GM21423 (cell line): Measurements from ENCODE around the gene SYCP2L.
"Not testable (repeated sequence)": the region's sequence is repeated elsewhere in the genome, so short reads cannot be mapped to it uniquely, and the experiment has no call there.

ENCODE experiments used
- ATAC-seq: cut with Tn5 transposase; IDR thresholded peaks from one replicate; pipeline ENCODE4 v1.9.1; 2021; ENCODE audit warnings: mild to moderate bottlenecking, moderate library complexity; ENCODE audit not compliant: unreplicated experiment

SYCP2L gene

DNA sequence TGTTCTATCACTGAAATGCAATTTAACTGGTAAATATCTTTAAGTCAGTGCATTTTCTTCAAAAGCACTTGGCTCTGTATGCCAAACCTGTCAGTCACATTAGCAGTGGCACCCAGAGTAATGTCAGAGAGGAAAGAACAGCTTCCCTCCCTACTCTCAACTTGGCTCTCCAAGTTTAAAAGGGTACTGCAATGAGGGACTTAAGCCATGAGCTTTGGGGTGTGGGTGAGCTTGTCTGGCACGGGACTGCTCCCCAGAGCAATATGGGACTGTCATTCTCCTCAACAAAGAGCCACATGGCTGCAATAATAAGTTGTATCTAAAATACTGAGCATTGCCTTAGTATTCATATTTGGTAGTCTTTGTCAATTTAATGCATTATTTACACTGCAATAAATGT is 9.0 kb upstream of the SYCP2L start:
- no peak for ATAC-seq

DNA sequence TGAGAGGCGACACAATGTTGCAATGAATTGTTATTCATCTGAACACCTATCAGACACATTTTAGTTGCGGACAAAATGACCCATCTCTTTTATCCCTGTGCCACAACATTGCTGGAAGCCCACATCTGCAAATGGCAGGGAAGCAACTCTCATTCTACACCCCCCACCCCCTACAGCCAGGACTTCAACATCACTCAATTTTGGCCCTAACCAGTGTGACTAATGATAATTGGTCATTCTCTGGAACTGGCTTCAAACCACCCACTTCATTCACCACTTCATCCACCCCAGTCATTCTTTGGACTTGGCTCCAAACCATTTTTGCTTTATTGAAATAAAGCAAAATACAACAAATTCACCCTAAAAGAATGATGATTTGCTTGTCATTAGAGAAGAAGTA is 6.5 kb upstream of the SYCP2L start:
- no peak for ATAC-seq

DNA sequence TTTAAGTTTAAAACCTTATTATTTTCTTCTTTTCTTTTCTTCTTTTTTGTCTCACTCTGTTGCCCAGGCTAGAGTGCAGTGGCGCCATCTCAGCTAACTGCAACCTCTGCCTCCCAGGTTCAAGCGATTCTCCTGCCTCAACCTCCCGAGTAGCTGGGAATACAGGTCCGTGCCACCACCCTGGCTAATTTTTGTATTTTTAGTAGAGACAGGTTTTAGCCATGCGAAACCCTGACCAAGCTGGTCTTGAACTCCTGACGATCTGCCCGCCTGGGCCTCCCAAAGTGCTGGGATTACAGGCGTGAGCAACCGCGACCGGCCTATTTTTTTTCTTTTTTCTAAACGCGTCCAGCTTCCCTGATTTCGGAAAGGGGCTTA is 4.6 kb upstream of the SYCP2L start:
- ATAC-seq: not testable (repeated sequence)

GRCh38 chr6:10882657-10883171 is 4.1 kb upstream of the SYCP2L start:
- no peak for ATAC-seq

GRCh38 chr6:10883312-10884244 is 3.3 kb upstream of the SYCP2L start:
- ATAC-seq: no peak

- ATAC-seq: no peak
Observed at GRCh38 chr6:10884245-10884972, 2.4 kb upstream of the SYCP2L start.

GRCh38 chr6:10886365-10886690 is 524 bp upstream of the SYCP2L start:
- not testable (repeated sequence) for ATAC-seq

DNA sequence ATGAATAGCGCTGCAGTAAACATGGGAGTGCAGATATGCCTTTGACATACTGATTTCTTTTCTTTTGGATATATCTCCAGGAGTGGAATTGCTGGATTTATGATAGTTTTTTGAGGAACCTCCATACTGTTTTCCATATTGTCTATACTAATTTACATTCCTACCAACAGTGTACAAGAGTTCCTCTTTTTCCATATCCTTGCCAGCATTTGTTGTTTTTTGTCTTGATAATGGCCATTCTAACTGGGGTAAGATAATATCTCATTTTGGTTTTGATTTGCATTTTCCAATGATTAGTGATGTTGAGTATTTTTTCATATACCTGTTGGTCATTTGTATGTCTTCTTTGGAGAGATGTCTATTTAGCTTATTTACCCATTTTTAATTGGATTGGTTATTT is 3.3 kb downstream of the SYCP2L start:
- ATAC-seq: no peak

- no peak for ATAC-seq
Observed at GRCh38 chr6:10891960-10892359, 5.1 kb downstream of the SYCP2L start.

DNA sequence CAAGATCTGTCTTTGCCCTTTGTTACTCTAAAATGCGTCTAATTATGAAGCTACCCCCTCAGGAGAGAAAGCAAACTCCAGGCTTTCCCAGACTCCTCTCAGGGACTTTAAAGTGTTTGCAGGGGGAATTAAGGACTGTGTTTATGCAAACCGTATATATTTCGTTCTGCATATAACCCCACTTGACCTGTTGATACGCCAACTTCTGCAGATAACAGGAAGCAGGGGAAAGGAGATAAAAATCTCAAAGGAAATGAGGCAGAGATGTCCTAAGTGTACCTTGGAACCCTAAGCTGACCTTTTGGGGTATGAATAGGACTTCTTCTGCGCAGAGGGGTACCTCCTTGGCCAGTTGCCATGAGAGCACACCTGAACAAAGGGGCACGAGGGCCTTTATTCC is 8.1 kb downstream of the SYCP2L start:
- no peak for ATAC-seq

- ATAC-seq: no peak
Observed at GRCh38 chr6:10896691-10897090, 9.8 kb downstream of the SYCP2L start.

DNA sequence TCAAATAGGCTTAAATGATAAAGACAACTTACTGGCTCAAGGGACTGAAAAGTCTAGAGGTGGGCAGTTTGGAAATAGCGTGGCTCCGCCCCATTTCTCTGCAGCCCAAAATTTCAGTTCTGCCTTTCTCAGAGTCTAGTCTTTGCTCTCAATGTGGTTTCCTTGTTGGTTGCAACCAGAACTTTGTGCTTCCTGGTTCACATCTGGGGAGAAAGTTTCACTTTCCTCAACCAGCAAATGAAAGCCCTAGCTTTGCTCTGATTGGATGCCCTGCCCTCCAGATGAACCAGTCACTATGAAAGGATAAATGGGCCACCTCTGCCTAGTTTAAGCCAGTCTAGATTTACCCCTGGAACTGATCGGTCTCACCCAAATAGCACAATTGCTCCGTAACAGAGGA is 14.9 kb downstream of the SYCP2L start:
- peak; percentile 97 for ATAC-seq

DNA sequence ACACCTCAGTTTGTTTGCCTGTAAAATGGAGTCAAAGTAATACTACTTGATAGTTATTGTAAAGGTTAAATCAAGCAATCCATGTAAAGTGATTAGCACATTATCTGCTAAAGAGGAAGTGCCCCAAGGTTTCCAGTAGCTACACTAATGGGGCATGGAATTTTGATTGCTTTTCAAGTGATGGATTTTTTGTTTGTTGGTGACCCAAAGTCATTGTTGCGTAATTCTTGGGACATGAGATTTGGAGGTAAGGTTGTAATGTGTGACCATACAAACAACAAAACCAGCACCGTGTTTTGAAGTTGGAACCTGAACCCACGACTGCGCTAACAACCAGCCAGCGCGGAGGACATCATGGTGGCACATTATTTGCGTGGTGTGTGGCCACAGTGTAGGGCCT is 17.2 kb downstream of the SYCP2L start:
- no peak for ATAC-seq

- ATAC-seq: no peak
Observed at GRCh38 chr6:10908228-10908627, 21.4 kb downstream of the SYCP2L start.

- not testable (repeated sequence) for ATAC-seq
Observed at GRCh38 chr6:10919520-10919919, 32.7 kb downstream of the SYCP2L start.

GRCh38 chr6:10933126-10933525 is 46.3 kb downstream of the SYCP2L start:
- no peak for ATAC-seq

GRCh38 chr6:10939840-10940239 is 53.0 kb downstream of the SYCP2L start:
- ATAC-seq: no peak

DNA sequence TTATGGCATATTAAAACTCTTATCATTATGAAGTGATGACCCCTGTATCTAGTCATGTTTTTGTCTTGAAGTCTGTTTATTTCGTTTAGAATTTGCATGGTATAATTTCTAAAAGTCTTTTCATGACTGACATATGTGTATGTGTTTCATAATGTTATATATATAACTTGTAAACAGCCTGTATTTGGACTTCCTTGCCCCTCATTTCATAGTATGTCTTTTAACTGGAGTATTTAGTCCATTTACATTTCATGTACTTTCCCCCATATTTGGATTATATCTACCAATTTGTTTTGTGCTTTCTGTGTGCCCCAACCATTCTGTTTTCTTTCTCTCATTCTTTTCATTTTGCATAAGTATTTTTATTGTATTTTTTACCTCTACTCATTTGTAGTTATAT is 59.0 kb downstream of the SYCP2L start:
- ATAC-seq: no peak

DNA sequence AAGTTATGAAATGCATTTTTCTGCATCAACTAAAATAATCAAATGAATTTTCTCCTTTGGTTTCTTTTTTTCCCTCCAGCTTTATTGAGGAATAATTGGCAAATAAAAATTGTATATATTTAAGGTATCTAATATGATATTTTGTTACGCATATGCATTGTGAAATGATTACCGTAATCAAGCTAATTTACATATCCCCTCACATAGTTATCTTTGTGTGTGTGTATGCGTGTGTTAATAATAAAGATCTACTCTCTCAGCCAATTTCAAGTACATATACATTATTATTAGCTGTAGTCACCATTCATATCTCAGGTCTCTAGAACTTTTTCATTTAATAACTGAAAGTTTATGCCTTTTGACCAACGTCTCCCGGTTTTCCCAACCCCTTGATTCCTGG is 61.1 kb downstream of the SYCP2L start:
- ATAC-seq: no peak

DNA sequence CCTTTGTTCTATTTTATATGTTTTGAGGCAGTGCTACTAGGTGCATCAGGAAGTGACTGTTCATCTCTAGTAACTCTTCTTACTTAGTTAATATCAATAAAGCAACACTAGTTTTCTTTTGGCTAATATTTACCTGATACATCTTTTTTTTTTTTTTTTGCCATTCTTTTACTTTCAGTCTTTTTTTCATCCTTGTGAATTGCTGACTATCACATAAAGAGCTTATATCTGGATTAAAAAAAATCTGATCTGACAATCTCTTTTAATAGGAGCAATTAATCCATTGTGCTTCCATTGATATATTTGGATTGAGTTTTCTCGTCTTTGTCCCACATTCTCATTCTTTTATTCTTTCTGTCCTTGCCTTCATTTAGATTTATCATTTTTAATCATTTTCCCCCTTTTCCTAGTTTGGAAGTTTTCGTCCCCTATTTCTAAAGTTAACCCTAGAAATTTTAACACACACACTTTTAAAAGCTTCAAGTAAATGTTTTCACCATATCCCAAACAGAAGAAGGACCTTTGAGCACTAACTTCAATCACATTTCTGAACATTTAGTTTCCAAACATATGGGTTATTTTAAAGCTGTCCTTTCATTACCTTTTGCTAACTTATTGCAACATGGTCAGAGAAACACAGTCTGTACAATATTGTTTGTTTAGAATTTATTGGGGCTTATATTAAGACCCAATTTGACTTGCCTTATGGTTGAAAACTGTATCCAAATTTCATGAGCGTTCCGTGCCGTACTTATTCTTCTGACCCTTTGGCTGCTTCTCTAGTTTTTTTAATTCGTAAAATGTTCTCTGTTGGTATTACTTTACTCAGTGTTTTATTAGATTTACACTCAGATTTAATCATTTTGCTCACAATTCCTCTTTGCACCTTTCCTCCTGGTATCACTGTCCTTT is 63.0 kb downstream of the SYCP2L start:
- ATAC-seq: no peak

DNA sequence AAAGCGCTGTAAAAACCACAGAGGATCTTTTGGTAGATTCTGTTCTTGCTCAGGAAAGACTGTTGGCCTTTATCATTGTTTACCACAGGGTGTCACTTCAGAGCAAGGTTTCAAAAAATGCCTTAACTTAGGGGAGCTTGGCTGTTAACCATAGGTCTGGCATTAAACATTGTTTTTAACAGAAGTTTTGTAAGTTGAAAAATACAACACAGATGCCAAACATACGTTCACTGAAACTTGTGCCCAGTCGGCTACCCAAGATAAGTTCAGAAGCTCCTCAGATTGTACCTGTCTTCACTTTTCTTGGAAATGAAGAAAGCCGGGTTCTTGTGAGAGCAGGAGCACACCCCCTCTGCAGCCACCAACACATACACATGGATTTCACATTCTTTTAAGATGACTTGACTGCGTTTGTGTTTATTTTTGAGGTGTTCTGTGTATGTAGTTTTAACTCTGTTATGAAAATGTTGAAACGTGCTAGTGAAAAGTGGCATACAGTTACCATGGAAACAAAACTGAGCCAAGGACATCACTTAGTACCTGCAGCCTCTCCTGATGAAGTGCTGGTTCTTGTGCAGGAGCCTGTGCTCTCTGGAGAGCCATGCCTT is 64.9 kb downstream of the SYCP2L start:
- no peak for ATAC-seq
